ENCODE data around the gene COL19A1.

The COL19A1 gene

GRCh38 chr6:70188202-70188601 is 321.8 kb downstream of the COL19A1 start:
- no peak overlapping the region for H3K27ac ChIP-seq (ENCODE audit: low read depth, low read length)
- H3K4me1 ChIP-seq (ENCODE audit: control insufficient read depth, insufficient read depth, low read length): no peaks in the 10 kb centered on the region
- H3K27me3 ChIP-seq (ENCODE audit: control insufficient read depth, insufficient read depth, low read length): no peaks in the 10 kb centered on the region
- no peaks in the 10 kb centered on the region for H3K36me3 ChIP-seq (ENCODE audit: control insufficient read depth, insufficient read depth, low read length)
- H3K4me3 ChIP-seq (ENCODE audit: low read depth, low read length): no peak overlapping the region
- H3K9ac ChIP-seq (ENCODE audit: low read depth, low read length): no peak overlapping the region
- H3K9me3 ChIP-seq (ENCODE audit: control insufficient read depth, insufficient read depth, low read length): no peaks in the 10 kb centered on the region

- H3K4me3 ChIP-seq (ENCODE audit: low read depth, low read length): no peak overlapping the region
- no peak overlapping the region for H3K27ac ChIP-seq (ENCODE audit: low read depth, low read length)
- no peak overlapping the region for H3K9ac ChIP-seq (ENCODE audit: low read depth, low read length)
- no peaks in the 10 kb centered on the region; the same call in 1 of the 2 replicates for H3K4me1 ChIP-seq (ENCODE audit: control insufficient read depth, insufficient read depth, low read length)
- no peaks in the 10 kb centered on the region for H3K27me3 ChIP-seq (ENCODE audit: control insufficient read depth, insufficient read depth, low read length)
- H3K36me3 ChIP-seq (ENCODE audit: control insufficient read depth, insufficient read depth, low read length): no peaks in the 10 kb centered on the region
- no peaks in the 10 kb centered on the region for H3K9me3 ChIP-seq (ENCODE audit: control insufficient read depth, insufficient read depth, low read length)
These were observed 328.1 kb downstream of the COL19A1 start for GRCh38 chr6:70194421-70194820.

GRCh38 chr6:70196531-70196930 is 330.2 kb downstream of the COL19A1 start:
- Histone ChIP-seq H3K4me1 (ENCODE audit: control insufficient read depth, insufficient read depth, low read length) (no peaks in the 10 kb centered on the region; the same call in 1 of the 2 replicates), H3K4me3 (ENCODE audit: low read depth, low read length) (no peak overlapping the region), H3K36me3 (ENCODE audit: control insufficient read depth, insufficient read depth, low read length) (no peaks in the 10 kb centered on the region), H3K27me3 (ENCODE audit: control insufficient read depth, insufficient read depth, low read length) (no peaks in the 10 kb centered on the region), H3K27ac (ENCODE audit: low read depth, low read length) (no peak overlapping the region), H3K9me3 (ENCODE audit: control insufficient read depth, insufficient read depth, low read length) (no peaks in the 10 kb centered on the region), H3K9ac (ENCODE audit: low read depth, low read length) (no peak overlapping the region)

DNA sequence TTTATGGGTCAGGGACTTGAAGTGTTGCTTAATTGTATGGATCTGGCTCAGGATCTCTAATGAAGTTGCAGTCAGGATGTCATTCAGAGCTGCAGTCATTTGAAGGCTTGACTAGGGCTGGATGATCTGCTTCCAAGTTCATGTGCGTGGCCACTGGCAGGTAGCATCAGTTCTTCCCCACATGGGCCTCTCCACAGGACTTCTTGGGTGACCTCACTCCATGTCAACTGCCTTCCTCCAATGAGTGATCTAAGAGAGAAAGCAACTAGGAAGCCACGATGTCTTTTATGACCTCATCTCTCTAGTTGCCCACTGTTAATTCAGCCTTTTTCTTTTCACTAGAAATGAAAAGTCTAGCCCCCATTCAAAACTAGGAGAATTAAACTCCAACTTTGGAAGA is 332.4 kb downstream of the COL19A1 start:
- H3K4me1 ChIP-seq (ENCODE audit: control insufficient read depth, insufficient read depth, low read length): peaks cover 6% of the 10 kb centered on the region; the same call in 1 of the 2 replicates
- H3K27me3 ChIP-seq (ENCODE audit: control insufficient read depth, insufficient read depth, low read length): no peaks in the 10 kb centered on the region
- H3K4me3 ChIP-seq (ENCODE audit: low read depth, low read length): no peak overlapping the region
- H3K9me3 ChIP-seq (ENCODE audit: control insufficient read depth, insufficient read depth, low read length): no peaks in the 10 kb centered on the region
- no peak overlapping the region for H3K27ac ChIP-seq (ENCODE audit: low read depth, low read length)
- H3K36me3 ChIP-seq (ENCODE audit: control insufficient read depth, insufficient read depth, low read length): no peaks in the 10 kb centered on the region
- no peak overlapping the region for H3K9ac ChIP-seq (ENCODE audit: low read depth, low read length)

GRCh38 chr6:70208235-70208790 is 342.0 kb downstream of the COL19A1 start:
- Histone ChIP-seq H3K9ac (ENCODE audit: low read depth, low read length) (no peak overlapping the region), H3K36me3 (ENCODE audit: control insufficient read depth, insufficient read depth, low read length) (no peaks in the 10 kb centered on the region), H3K27ac (ENCODE audit: low read depth, low read length) (no peak overlapping the region), H3K9me3 (ENCODE audit: control insufficient read depth, insufficient read depth, low read length) (no peaks in the 10 kb centered on the region), H3K27me3 (ENCODE audit: control insufficient read depth, insufficient read depth, low read length) (no peaks in the 10 kb centered on the region), H3K4me3 (ENCODE audit: low read depth, low read length) (no peak overlapping the region), H3K4me1 (ENCODE audit: control insufficient read depth, insufficient read depth, low read length) (no peaks in the 10 kb centered on the region)

- Histone ChIP-seq H3K36me3 (ENCODE audit: control insufficient read depth, insufficient read depth, low read length) (no peaks in the 10 kb centered on the region), H3K27ac (ENCODE audit: low read depth, low read length) (no peak overlapping the region), H3K27me3 (ENCODE audit: control insufficient read depth, insufficient read depth, low read length) (no peaks in the 10 kb centered on the region), H3K9ac (ENCODE audit: low read depth, low read length) (no peak overlapping the region), H3K9me3 (ENCODE audit: control insufficient read depth, insufficient read depth, low read length) (no peaks in the 10 kb centered on the region), H3K4me1 (ENCODE audit: control insufficient read depth, insufficient read depth, low read length) (no peaks in the 10 kb centered on the region), H3K4me3 (ENCODE audit: low read depth, low read length) (no peak overlapping the region)
These were observed 344.1 kb downstream of the COL19A1 start for GRCh38 chr6:70210462-70210861.

DNA sequence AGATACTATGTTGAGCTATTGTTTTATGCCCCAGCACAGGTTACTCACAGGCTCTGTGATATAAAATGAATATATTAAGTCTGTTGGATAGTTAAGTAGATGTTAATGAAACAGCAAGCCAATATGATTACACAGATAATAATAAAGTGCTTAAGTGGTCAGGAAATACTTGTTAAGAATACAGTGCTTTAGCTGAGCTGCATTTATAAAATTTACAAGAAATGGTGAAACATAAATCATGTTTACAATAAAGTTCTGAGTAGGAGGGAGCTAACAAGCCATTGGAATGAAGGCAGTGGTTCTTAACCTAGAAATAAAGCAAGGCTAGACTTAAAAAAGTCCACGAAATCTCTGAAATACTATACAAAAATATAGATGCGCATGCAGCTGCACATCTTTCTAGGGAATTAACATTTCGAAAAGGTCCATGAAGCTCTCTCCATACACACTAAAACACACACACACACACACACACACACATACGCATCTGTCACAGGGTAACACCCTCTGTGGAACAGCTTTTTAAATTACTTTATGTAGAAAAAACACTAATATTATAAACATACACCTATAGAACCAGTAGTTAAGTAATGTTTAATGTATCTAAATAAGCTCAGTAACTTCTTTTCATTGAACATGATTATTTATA is 349.2 kb downstream of the COL19A1 start:
- Histone ChIP-seq H3K4me3 (ENCODE audit: low read depth, low read length) (no peak overlapping the region), H3K27ac (ENCODE audit: low read depth, low read length) (no peak overlapping the region), H3K9ac (ENCODE audit: low read depth, low read length) (no peak overlapping the region), H3K27me3 (ENCODE audit: control insufficient read depth, insufficient read depth, low read length) (no peaks in the 10 kb centered on the region), H3K4me1 (ENCODE audit: control insufficient read depth, insufficient read depth, low read length) (peaks cover 5% of the 10 kb centered on the region), H3K36me3 (ENCODE audit: control insufficient read depth, insufficient read depth, low read length) (no peaks in the 10 kb centered on the region), H3K9me3 (ENCODE audit: control insufficient read depth, insufficient read depth, low read length) (no peaks in the 10 kb centered on the region)

DNA sequence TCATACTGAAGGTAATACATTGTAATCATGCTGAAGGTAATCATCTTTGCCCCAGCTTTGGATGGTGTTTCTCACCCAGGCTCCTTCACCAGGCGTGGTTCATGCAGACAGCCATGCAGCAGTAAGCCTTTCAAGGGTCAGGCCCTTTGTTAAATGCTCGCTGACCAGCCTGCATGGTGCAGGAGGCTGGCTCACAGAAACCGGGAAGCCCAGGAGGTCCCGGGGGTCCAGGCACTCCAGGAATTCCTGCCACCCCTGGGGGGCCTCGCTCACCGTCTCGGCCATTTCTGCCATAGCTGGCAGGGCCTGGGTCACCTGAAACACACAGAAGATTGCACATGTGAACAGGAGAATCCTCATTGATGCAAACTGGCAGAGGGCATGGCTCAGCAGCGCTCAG is 350.4 kb downstream of the COL19A1 start:
- no peaks in the 10 kb centered on the region for H3K9me3 ChIP-seq (ENCODE audit: control insufficient read depth, insufficient read depth, low read length)
- H3K36me3 ChIP-seq (ENCODE audit: control insufficient read depth, insufficient read depth, low read length): no peaks in the 10 kb centered on the region
- H3K9ac ChIP-seq (ENCODE audit: low read depth, low read length): no peak overlapping the region
- H3K4me1 ChIP-seq (ENCODE audit: control insufficient read depth, insufficient read depth, low read length): peaks cover 5% of the 10 kb centered on the region
- no peak overlapping the region for H3K4me3 ChIP-seq (ENCODE audit: low read depth, low read length)
- H3K27me3 ChIP-seq (ENCODE audit: control insufficient read depth, insufficient read depth, low read length): no peaks in the 10 kb centered on the region
- H3K27ac ChIP-seq (ENCODE audit: low read depth, low read length): no peak overlapping the region

DNA sequence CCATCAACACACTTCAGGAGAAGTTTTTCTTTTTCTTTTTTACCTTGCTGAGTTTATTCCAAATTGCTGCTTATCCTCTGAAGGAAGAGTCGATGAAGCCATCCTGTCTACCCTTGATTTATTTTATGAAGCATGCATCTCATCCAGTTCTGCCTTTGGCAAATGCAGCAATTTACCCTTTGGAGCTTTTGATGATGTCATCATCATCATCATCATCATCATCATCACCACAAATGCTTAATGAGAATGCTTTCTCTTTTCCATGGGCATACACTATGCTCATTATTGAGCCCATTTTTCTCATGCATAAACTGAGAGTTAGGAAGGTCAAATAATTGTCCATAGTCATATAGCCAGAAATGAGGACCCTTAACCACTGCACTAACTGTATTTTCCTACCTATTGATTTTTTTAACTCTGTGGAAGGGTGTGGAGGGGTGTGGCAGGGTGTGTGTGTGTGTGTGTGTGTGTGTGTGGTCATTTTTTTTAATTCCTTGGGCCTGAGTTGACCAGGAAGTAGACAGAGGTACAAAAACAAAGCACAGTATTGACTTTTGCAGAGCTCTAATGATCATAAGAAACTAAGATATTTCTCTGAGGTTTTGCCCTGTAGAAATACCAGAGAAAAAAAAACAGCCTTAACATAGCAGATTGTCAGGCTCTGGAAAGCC is 353.7 kb downstream of the COL19A1 start:
- no peak overlapping the region for H3K4me3 ChIP-seq (ENCODE audit: low read depth, low read length)
- no peaks in the 10 kb centered on the region for H3K36me3 ChIP-seq (ENCODE audit: control insufficient read depth, insufficient read depth, low read length)
- no peaks in the 10 kb centered on the region for H3K9me3 ChIP-seq (ENCODE audit: control insufficient read depth, insufficient read depth, low read length)
- H3K9ac ChIP-seq (ENCODE audit: low read depth, low read length): no peak overlapping the region
- no peak overlapping the region for H3K27ac ChIP-seq (ENCODE audit: low read depth, low read length)
- no peaks in the 10 kb centered on the region for H3K27me3 ChIP-seq (ENCODE audit: control insufficient read depth, insufficient read depth, low read length)
- H3K4me1 ChIP-seq (ENCODE audit: control insufficient read depth, insufficient read depth, low read length): peaks cover 5% of the 10 kb centered on the region

DNA sequence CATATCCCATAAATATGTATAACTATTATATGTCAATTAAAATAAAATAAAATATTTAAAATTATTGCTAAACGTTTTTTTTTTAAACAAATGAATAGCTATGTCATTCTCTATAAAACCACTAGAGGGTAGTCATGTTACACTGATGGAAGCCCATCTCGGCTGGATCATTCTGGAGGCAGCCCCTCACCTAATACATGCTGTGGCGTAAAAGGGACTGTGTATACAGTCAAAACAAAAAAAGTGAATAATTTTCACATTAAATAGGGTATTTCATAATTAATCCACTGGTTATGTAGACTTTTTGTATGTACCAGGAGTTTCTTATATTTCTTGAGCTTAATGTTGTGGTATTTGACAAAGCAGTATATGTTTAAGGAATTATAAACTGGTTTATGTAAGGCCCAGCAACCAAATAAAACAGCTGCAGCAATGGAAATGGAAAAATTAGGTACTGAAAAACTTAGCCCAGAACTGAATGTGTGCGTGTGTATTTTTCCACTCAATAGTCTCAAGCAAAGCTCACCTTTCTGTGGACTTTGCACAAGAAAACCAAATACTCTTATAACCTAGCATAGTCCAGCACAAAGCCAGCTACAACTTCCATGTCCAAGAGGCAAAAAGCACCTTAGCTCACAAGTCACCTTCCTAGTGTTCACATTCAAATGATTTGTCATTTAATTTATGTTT is 354.8 kb downstream of the COL19A1 start:
- Histone ChIP-seq H3K4me1 (ENCODE audit: control insufficient read depth, insufficient read depth, low read length) (peaks cover 5% of the 10 kb centered on the region), H3K27ac (ENCODE audit: low read depth, low read length) (no peak overlapping the region), H3K36me3 (ENCODE audit: control insufficient read depth, insufficient read depth, low read length) (no peaks in the 10 kb centered on the region), H3K27me3 (ENCODE audit: control insufficient read depth, insufficient read depth, low read length) (no peaks in the 10 kb centered on the region), H3K9ac (ENCODE audit: low read depth, low read length) (no peak overlapping the region), H3K9me3 (ENCODE audit: control insufficient read depth, insufficient read depth, low read length) (no peaks in the 10 kb centered on the region), H3K4me3 (ENCODE audit: low read depth, low read length) (no peak overlapping the region)

All from HUES48 (cell line).